CD4-positive, alpha-beta T cell treated with Interleukin-15 for 4 hours (primary cell): ENCODE measurements around the gene ATRNL1.

ENCODE experiments used
- DNase-seq: peaks from one replicate; pipeline ENCODE4 v3.0.0-alpha.2; 2020; ENCODE audit warnings: low spot score

Gene ATRNL1, protein sequence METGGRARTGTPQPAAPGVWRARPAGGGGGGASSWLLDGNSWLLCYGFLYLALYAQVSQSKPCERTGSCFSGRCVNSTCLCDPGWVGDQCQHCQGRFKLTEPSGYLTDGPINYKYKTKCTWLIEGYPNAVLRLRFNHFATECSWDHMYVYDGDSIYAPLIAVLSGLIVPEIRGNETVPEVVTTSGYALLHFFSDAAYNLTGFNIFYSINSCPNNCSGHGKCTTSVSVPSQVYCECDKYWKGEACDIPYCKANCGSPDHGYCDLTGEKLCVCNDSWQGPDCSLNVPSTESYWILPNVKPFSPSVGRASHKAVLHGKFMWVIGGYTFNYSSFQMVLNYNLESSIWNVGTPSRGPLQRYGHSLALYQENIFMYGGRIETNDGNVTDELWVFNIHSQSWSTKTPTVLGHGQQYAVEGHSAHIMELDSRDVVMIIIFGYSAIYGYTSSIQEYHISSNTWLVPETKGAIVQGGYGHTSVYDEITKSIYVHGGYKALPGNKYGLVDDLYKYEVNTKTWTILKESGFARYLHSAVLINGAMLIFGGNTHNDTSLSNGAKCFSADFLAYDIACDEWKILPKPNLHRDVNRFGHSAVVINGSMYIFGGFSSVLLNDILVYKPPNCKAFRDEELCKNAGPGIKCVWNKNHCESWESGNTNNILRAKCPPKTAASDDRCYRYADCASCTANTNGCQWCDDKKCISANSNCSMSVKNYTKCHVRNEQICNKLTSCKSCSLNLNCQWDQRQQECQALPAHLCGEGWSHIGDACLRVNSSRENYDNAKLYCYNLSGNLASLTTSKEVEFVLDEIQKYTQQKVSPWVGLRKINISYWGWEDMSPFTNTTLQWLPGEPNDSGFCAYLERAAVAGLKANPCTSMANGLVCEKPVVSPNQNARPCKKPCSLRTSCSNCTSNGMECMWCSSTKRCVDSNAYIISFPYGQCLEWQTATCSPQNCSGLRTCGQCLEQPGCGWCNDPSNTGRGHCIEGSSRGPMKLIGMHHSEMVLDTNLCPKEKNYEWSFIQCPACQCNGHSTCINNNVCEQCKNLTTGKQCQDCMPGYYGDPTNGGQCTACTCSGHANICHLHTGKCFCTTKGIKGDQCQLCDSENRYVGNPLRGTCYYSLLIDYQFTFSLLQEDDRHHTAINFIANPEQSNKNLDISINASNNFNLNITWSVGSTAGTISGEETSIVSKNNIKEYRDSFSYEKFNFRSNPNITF (N-terminal part only)

GRCh38 chr10:115093286-115093775 lies at the start of gene ATRNL1:
TSS of gene ATRNL1 (plus strand) at chr10:115093365. CDS start at chr10:115093751, 386 bp downstream.
- no peak for DNase-seq

DNA sequence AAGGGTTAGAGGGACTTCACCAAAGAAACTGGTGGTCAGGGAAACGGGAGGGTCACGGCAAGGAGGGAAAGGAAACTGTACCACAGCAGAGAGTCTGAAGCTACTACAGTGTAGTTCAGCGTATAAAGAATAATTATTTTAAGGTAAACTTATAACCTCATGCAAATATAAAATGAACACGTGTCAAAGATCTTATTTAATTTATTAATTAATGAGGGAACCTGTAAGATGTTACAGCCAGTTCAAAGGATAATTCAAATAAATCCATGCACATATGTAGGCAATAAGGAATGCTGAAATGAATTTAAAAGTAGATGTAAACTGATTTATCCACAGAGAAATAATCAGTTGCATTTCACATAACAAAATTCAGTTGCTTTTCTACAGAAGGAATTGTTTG lies 49.4 kb upstream of the ATRNL1 start:
- no peak for DNase-seq

DNA sequence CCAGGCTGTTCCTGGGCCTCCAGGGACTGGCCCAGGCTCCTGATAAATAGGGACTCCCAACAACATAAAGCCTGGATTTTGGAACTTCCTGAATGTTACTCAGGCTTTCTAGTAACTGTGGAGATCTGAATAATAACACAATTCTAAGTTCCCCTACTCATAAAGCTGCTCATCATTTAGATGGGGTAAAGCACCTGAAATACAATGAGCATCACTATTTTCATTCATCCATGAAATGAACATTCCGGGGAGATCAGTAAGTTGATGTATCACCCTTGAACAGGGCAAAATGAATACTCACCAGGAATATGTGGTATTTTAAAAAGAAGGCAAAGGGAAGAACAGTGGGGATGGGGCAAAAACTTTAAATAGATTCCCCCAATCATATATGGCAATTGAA lies 48.3 kb upstream of the ATRNL1 start:
- no peak for DNase-seq

- DNase-seq: no peak
Observed at GRCh38 chr10:115045499-115045898, 47.7 kb upstream of the ATRNL1 start.

GRCh38 chr10:115046686-115047236 lies 46.4 kb upstream of the ATRNL1 start:
- no peak for DNase-seq

DNA sequence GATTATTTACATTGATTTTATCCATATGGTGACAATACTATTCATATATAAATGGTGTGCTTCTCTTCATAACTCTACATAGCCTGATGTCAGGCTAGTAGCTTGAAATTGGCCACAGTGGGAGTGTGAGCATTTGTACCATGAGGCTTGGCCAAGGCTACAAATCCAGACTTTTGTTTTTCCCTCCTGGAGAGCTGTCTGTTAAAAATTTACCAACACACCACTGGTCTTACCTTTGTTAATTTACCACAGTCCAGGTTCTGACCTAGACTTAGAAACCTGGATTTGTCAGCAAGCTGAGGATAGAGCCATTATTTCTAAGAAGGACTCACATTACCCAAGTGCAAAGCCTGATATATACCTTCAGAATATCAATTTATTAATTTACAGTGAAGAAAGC lies 45.5 kb upstream of the ATRNL1 start:
- DNase-seq: no peak

GRCh38 chr10:115049318-115049717 lies 43.8 kb upstream of the ATRNL1 start:
- DNase-seq: no peak

GRCh38 chr10:115049960-115050359 lies 43.2 kb upstream of the ATRNL1 start:
- no peak for DNase-seq

GRCh38 chr10:115050375-115051010 lies 42.7 kb upstream of the ATRNL1 start:
- DNase-seq: no peak

DNA sequence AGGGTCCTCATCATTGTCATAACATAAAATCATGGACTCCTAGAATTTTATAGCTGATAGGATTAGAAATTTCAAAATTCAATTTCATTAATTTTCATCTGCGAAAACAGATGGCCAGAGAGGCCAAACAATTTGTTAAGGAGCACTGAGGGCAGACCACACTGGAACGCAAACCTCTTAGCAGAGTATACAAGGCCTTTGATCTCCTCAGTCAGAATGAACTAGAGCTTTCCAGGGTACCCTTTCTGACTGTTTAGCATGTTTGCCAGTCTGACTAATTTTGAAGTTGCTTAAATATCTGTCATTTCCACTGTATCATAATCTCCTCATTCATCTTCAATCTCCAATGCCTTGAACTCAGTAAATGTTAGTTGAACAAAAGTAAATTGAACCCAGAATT lies 41.9 kb upstream of the ATRNL1 start:
- DNase-seq: no peak

DNA sequence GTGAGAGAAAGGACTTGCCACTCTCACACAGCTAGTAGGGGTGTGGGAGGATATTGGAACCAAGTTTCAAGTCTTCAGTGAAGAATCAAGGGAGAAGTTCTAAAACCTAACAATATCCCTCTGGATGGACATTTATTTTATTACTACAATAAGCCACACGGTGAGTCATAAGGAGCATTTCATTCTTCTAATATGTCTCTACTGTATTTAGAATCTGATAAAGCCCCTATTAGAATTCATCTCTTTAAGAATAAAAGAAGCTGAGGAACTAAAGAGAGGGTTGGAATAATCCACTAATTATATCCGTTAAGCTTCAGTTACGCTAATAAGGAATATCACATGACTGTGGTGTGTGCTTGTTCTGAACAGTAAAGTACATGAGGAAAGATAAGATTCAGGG lies 40.9 kb upstream of the ATRNL1 start:
- DNase-seq: no peak

DNA sequence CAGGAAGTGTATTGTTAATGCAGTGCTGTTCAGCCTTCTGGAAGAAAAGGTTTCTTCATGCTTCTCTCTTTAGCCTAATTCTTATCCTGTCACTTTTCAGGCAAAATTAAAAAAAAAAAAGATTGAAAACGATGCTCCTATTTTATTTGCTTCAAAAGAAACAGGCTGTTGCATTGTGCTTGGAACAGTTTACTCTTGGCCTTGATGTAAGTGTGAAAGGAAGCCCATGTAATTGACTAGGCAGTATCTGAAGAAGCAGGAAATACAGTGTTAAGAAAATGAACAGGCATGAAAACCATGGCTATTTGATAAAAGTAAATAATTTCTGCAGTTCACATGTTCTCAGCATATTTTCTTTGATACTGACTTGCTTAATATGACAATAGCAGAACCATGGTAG lies 40.4 kb upstream of the ATRNL1 start:
- DNase-seq: no peak

DNA sequence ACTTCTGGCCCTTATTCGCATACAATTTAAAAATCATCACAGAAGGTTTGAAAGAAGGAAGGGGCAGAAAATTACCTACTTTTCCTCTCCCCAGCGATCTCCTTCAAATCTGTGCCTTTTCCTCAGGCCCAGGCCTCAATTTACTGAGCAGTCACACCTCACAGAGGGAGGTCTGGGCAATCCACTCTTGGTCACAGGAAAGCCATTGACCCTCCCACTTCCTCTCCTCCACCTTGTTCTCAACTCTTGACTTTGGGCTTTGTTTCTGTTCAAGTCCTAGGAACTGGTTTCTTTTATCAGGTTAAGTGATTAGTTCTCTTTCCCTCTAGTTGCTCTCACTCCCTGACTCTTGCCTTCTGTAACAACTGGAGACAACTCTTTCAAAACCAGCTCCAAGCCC lies 37.0 kb upstream of the ATRNL1 start:
- no peak for DNase-seq

- no peak for DNase-seq
Observed at GRCh38 chr10:115059301-115059898, 33.8 kb upstream of the ATRNL1 start.

DNA sequence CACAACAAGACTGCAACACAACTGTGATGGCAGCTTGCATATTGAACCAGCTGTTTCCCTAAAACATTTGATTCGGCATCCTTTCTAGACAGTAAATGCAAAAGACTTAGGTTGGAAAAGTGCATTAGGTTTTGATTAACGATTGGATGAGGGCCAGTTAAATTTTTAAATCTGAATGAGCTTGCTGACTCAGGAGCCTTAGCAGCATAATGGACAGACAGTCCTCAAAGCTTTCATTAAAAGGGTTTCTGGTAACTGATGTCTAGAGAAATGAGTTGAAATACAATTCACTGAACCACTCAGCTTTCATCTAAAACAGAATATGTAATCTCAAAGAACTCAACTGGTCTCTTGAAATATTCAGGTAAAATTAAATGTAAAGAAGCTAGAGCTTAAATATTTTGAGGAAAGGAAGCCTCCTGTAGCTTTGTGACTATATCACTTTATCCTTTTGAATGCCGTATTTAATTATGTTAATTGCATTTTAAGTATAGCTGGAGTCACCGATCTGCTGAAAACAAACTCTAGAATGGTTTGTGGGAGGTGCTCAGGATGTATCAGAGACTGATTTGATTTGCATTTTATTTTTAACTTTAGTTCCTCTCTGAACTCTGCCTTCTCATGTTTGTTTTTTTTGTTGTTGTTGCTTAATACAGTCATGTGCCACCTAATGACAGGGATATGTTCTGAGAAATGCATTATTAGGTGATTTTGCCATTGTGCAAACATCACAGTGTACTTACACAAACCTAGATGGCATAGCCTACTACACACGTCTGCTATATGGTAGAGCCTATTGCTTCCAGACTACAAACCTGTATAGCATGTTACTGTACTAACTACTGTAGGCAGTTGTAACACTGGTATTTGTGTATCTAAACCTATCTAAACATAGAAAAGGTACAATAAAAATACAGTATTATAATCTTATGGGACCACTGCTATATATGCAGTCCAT lies 29.2 kb upstream of the ATRNL1 start:
- DNase-seq: no peak

- no peak for DNase-seq
Observed at GRCh38 chr10:115065801-115066200, 27.4 kb upstream of the ATRNL1 start.

DNA sequence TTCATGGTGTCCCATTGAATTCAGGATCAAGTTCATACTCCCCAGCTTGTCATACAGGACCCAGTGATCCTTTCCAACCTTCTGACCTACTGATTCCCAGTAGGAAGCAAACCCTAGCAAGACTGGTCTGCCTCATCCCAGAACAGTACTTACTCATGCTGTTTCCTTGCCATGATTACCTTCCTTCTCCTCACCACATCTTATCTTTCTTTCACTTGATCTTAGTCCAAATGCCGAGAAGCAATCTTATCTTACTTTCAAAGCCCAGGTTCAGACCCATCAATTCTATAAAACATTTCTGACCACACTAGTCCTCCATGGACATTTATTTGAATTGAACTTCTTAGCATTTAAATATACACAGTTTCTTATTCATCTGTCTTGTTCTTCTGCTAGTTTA lies 26.6 kb upstream of the ATRNL1 start:
- no peak for DNase-seq

DNA sequence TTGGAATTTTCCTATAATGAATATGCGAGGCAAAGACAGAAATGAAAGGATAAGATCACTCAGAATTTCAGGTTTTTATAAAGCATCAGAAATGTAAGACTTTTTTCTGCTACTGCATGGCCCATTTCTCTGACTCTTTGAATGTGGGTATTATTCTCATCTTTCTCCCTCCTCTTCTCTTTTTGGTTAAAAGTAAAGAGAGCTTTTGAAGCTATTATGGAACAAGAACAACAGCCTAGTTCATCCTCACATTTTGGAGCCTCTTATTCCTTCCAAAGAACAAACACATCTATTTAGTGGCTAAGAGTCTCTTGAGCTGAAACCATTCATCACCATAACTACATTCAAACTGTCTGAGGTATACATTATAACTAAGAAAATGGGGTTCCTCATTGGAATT lies 19.4 kb upstream of the ATRNL1 start:
- DNase-seq: no peak

DNA sequence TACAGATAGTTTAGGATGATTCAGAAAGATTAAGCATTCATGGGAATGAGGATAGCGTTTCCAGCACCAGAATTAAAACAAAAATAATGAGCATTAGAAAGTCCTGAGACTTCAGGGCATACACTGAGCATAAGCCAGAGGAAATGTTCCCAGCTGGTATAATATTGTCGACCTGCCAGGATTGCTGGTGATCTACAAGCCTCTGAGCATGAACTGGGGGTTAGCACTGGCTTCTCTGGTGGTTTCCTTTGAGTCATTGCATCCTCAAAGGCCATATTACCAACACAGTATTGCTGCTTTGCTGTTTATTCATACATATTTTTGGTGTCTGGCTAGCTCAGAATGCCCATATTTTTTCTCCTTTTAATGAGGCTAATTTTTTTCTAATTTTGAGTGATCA lies 10.7 kb upstream of the ATRNL1 start:
- no peak for DNase-seq

- DNase-seq: no peak
Observed at GRCh38 chr10:115084277-115084850, 8.8 kb upstream of the ATRNL1 start.
